ENCODE results near the gene SLC16A12.

Gene SLC16A12

GRCh38 chr10:89566095-89566950 lies 30.9 kb upstream of the SLC16A12 start:
- H3K4me3 ChIP-seq (ENCODE audit: insufficient read depth, low read depth, low read length, poor library complexity, severe bottlenecking) = no peak overlapping the region
- no peaks in the 10 kb centered on the region for H3K36me3 ChIP-seq (ENCODE audit: control insufficient read depth, insufficient read depth, low read length)
- DNase-seq = no peak
- no peaks in the 10 kb centered on the region for H3K4me1 ChIP-seq (ENCODE audit: control insufficient read depth, insufficient read depth, low read length, poor library complexity, severe bottlenecking)
- H3K27ac ChIP-seq (ENCODE audit: insufficient read depth, low read length, poor library complexity, severe bottlenecking) = no peak overlapping the region
- no peaks in the 10 kb centered on the region for H3K9me3 ChIP-seq (ENCODE audit: control insufficient read depth, low read length)
- H3K27me3 ChIP-seq (replicated peaks; ENCODE audit: control insufficient read depth, insufficient read depth, low read length, poor library complexity, severe bottlenecking) = no peaks in the 10 kb centered on the region

GRCh38 chr10:89565180-89565579 lies 29.8 kb upstream of the SLC16A12 start:
- Histone ChIP-seq H3K27me3 (replicated peaks; ENCODE audit: control insufficient read depth, insufficient read depth, low read length, poor library complexity, severe bottlenecking) (no peaks in the 10 kb centered on the region), H3K4me1 (ENCODE audit: control insufficient read depth, insufficient read depth, low read length, poor library complexity, severe bottlenecking) (no peaks in the 10 kb centered on the region), H3K4me3 (ENCODE audit: insufficient read depth, low read depth, low read length, poor library complexity, severe bottlenecking) (no peak overlapping the region), H3K36me3 (ENCODE audit: control insufficient read depth, insufficient read depth, low read length) (no peaks in the 10 kb centered on the region), H3K27ac (ENCODE audit: insufficient read depth, low read length, poor library complexity, severe bottlenecking) (no peak overlapping the region), H3K9me3 (ENCODE audit: control insufficient read depth, low read length) (no peaks in the 10 kb centered on the region)
- DNase-seq = no peak

- no peaks in the 10 kb centered on the region for H3K27me3 ChIP-seq (replicated peaks; ENCODE audit: control insufficient read depth, insufficient read depth, low read length, poor library complexity, severe bottlenecking)
- no peaks in the 10 kb centered on the region for H3K4me1 ChIP-seq (ENCODE audit: control insufficient read depth, insufficient read depth, low read length, poor library complexity, severe bottlenecking)
- H3K9me3 ChIP-seq (ENCODE audit: control insufficient read depth, low read length) = no peaks in the 10 kb centered on the region
- no peak overlapping the region for H3K27ac ChIP-seq (ENCODE audit: insufficient read depth, low read length, poor library complexity, severe bottlenecking)
- peak in 1 of 3 donors; percentile 1 for DNase-seq
- no peaks in the 10 kb centered on the region for H3K36me3 ChIP-seq (ENCODE audit: control insufficient read depth, insufficient read depth, low read length)
- H3K4me3 ChIP-seq (ENCODE audit: insufficient read depth, low read depth, low read length, poor library complexity, severe bottlenecking) = no peak overlapping the region
Observed at GRCh38 chr10:89563861-89564478, 28.6 kb upstream of the SLC16A12 start.

- Histone ChIP-seq H3K27me3 (replicated peaks; ENCODE audit: control insufficient read depth, insufficient read depth, low read length, poor library complexity, severe bottlenecking) (no peaks in the 10 kb centered on the region), H3K4me1 (ENCODE audit: control insufficient read depth, insufficient read depth, low read length, poor library complexity, severe bottlenecking) (no peaks in the 10 kb centered on the region), H3K27ac (ENCODE audit: insufficient read depth, low read length, poor library complexity, severe bottlenecking) (no peak overlapping the region), H3K4me3 (ENCODE audit: insufficient read depth, low read depth, low read length, poor library complexity, severe bottlenecking) (no peak overlapping the region), H3K36me3 (ENCODE audit: control insufficient read depth, insufficient read depth, low read length) (no peaks in the 10 kb centered on the region), H3K9me3 (ENCODE audit: control insufficient read depth, low read length) (no peaks in the 10 kb centered on the region)
- DNase-seq = no peak
Observed at GRCh38 chr10:89563311-89563710, 27.9 kb upstream of the SLC16A12 start.

- no peak overlapping the region for H3K27ac ChIP-seq (ENCODE audit: insufficient read depth, low read length, poor library complexity, severe bottlenecking)
- H3K36me3 ChIP-seq (ENCODE audit: control insufficient read depth, insufficient read depth, low read length) = no peaks in the 10 kb centered on the region
- H3K4me1 ChIP-seq (ENCODE audit: control insufficient read depth, insufficient read depth, low read length, poor library complexity, severe bottlenecking) = no peaks in the 10 kb centered on the region
- no peaks in the 10 kb centered on the region for H3K27me3 ChIP-seq (replicated peaks; ENCODE audit: control insufficient read depth, insufficient read depth, low read length, poor library complexity, severe bottlenecking)
- H3K4me3 ChIP-seq (ENCODE audit: insufficient read depth, low read depth, low read length, poor library complexity, severe bottlenecking) = no peak overlapping the region
- H3K9me3 ChIP-seq (ENCODE audit: control insufficient read depth, low read length) = no peaks in the 10 kb centered on the region
- no peak for DNase-seq
Observed at GRCh38 chr10:89556600-89556999, 21.2 kb upstream of the SLC16A12 start.

- Histone ChIP-seq H3K27me3 (replicated peaks; ENCODE audit: control insufficient read depth, insufficient read depth, low read length, poor library complexity, severe bottlenecking) (no peaks in the 10 kb centered on the region), H3K9me3 (ENCODE audit: control insufficient read depth, low read length) (no peaks in the 10 kb centered on the region), H3K4me3 (ENCODE audit: insufficient read depth, low read depth, low read length, poor library complexity, severe bottlenecking) (no peak overlapping the region), H3K27ac (ENCODE audit: insufficient read depth, low read length, poor library complexity, severe bottlenecking) (no peak overlapping the region), H3K4me1 (ENCODE audit: control insufficient read depth, insufficient read depth, low read length, poor library complexity, severe bottlenecking) (no peaks in the 10 kb centered on the region), H3K36me3 (ENCODE audit: control insufficient read depth, insufficient read depth, low read length) (no peaks in the 10 kb centered on the region)
- no peak for DNase-seq
Observed at GRCh38 chr10:89555688-89556445, 20.5 kb upstream of the SLC16A12 start.

- Histone ChIP-seq H3K36me3 (ENCODE audit: control insufficient read depth, insufficient read depth, low read length) (no peaks in the 10 kb centered on the region), H3K27me3 (replicated peaks; ENCODE audit: control insufficient read depth, insufficient read depth, low read length, poor library complexity, severe bottlenecking) (no peaks in the 10 kb centered on the region), H3K27ac (ENCODE audit: insufficient read depth, low read length, poor library complexity, severe bottlenecking) (no peak overlapping the region), H3K9me3 (ENCODE audit: control insufficient read depth, low read length) (no peaks in the 10 kb centered on the region), H3K4me3 (ENCODE audit: insufficient read depth, low read depth, low read length, poor library complexity, severe bottlenecking) (no peak overlapping the region), H3K4me1 (ENCODE audit: control insufficient read depth, insufficient read depth, low read length, poor library complexity, severe bottlenecking) (no peaks in the 10 kb centered on the region)
- DNase-seq = no peak
Observed at GRCh38 chr10:89554433-89554832, 19.0 kb upstream of the SLC16A12 start.

- Histone ChIP-seq H3K9me3 (ENCODE audit: control insufficient read depth, low read length) (no peaks in the 10 kb centered on the region), H3K27me3 (replicated peaks; ENCODE audit: control insufficient read depth, insufficient read depth, low read length, poor library complexity, severe bottlenecking) (no peaks in the 10 kb centered on the region), H3K36me3 (ENCODE audit: control insufficient read depth, insufficient read depth, low read length) (no peaks in the 10 kb centered on the region), H3K27ac (ENCODE audit: insufficient read depth, low read length, poor library complexity, severe bottlenecking) (no peak overlapping the region), H3K4me3 (ENCODE audit: insufficient read depth, low read depth, low read length, poor library complexity, severe bottlenecking) (no peak overlapping the region), H3K4me1 (ENCODE audit: control insufficient read depth, insufficient read depth, low read length, poor library complexity, severe bottlenecking) (no peaks in the 10 kb centered on the region)
- no peak for DNase-seq
Observed at GRCh38 chr10:89553064-89553734, 17.8 kb upstream of the SLC16A12 start.

GRCh38 chr10:89552213-89552612 lies 16.8 kb upstream of the SLC16A12 start:
- no peak for DNase-seq
- H3K36me3 ChIP-seq (ENCODE audit: control insufficient read depth, insufficient read depth, low read length) = no peaks in the 10 kb centered on the region
- no peak overlapping the region for H3K4me3 ChIP-seq (ENCODE audit: insufficient read depth, low read depth, low read length, poor library complexity, severe bottlenecking)

More at GRCh38 chr10:89552213-89552612, 16.8 kb upstream of the SLC16A12 start:
- Histone ChIP-seq H3K27me3 (replicated peaks; ENCODE audit: control insufficient read depth, insufficient read depth, low read length, poor library complexity, severe bottlenecking) (no peaks in the 10 kb centered on the region), H3K4me1 (ENCODE audit: control insufficient read depth, insufficient read depth, low read length, poor library complexity, severe bottlenecking) (no peaks in the 10 kb centered on the region), H3K9me3 (ENCODE audit: control insufficient read depth, low read length) (no peaks in the 10 kb centered on the region), H3K27ac (ENCODE audit: insufficient read depth, low read length, poor library complexity, severe bottlenecking) (no peak overlapping the region)
